Stimulated activated naive CD8-positive, alpha-beta T cell treated with anti-CD3 and anti-CD28 coated beads, Interleukin-15, Interleukin-2, amounts not matched to agents 100 ng/mL and 50 ng/mL, for 24 hours (primary cell): ENCODE results near the gene CES3.
"Not testable (repeated sequence)": the region's sequence is repeated elsewhere in the genome, so short reads cannot be mapped to it uniquely, and the experiment has no call there.

Experiments
- H3K27ac Mint-ChIP-seq: one replicate; pipeline ENCODE4 v1.8.0; 2021; ENCODE audit warnings: mild to moderate bottlenecking, mixed read lengths
- H3K27me3 Mint-ChIP-seq: one replicate; pipeline ENCODE4 v1.8.0; 2021; ENCODE audit warnings: mixed read lengths
- H3K36me3 Mint-ChIP-seq: one replicate; pipeline ENCODE4 v1.8.0; 2021; ENCODE audit warnings: low read depth, mixed read lengths
- H3K4me1 Mint-ChIP-seq: one replicate; pipeline ENCODE4 v1.8.0; 2021; ENCODE audit warnings: low read depth, mixed read lengths
- H3K4me3 Mint-ChIP-seq: one replicate; pipeline ENCODE4 v1.8.0; 2021; ENCODE audit warnings: mild to moderate bottlenecking, mixed read lengths
- H3K9me3 Mint-ChIP-seq: one replicate; pipeline ENCODE4 v1.8.0; 2021; ENCODE audit warnings: mixed read lengths

CES3 gene

DNA sequence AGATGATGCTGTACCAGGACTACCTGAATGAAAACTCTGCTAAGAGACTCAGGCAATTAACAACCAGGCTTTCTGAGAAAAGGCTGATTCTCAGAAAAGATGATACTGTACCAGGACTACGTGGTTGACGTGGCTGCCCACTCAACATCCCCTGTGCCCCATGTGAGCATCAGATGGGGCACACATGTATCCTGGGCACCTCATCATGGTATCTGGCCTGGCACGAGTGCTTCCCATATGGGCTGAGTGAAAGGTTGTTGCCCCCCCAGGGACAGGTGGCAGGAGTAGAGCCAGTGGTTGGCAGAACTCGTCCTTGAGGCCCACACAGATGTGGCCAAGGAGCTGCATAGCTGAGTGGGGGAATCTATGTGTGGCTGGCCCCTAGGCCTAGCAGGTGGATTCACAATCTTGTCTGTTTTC, 23.8 kb downstream of the CES3 start:
- H3K4me1 Mint-ChIP-seq, result peaks cover 42% of the 10 kb centered on the region
- H3K27me3 Mint-ChIP-seq, result no peaks in the 10 kb centered on the region
- no peaks in the 10 kb centered on the region for H3K36me3 Mint-ChIP-seq
- no peaks in the 10 kb centered on the region for H3K9me3 Mint-ChIP-seq
- peak overlapping the region; percentile 98 for H3K27ac Mint-ChIP-seq
- H3K4me3 Mint-ChIP-seq, result peak overlapping the region; percentile 58

DNA sequence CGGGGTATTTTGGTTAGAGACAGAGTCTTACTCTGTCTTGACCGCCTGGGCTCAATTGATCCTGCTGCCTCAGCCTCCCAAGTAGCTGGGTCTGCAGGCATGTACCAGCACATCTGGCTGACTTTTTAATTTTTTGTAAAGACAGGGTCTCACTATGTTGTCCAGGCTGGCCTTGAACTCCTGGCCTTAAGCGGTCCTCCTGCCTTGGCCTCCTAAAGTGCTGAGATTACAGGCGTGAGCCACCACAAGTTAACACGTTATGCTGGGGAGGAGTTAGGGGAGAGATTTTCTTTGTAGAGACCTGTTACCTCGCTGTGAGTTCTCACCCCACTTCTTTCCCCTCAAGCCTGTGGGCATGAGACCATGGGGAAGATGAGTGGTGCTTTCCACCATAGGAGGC, 25.5 kb downstream of the CES3 start:
- H3K4me1 Mint-ChIP-seq, result peaks cover 29% of the 10 kb centered on the region
- no peaks in the 10 kb centered on the region for H3K36me3 Mint-ChIP-seq
- no peak overlapping the region for H3K4me3 Mint-ChIP-seq
- H3K27me3 Mint-ChIP-seq, result no peaks in the 10 kb centered on the region
- H3K27ac Mint-ChIP-seq, result peak overlapping the region; percentile 58
- H3K9me3 Mint-ChIP-seq, result no peaks in the 10 kb centered on the region

DNA sequence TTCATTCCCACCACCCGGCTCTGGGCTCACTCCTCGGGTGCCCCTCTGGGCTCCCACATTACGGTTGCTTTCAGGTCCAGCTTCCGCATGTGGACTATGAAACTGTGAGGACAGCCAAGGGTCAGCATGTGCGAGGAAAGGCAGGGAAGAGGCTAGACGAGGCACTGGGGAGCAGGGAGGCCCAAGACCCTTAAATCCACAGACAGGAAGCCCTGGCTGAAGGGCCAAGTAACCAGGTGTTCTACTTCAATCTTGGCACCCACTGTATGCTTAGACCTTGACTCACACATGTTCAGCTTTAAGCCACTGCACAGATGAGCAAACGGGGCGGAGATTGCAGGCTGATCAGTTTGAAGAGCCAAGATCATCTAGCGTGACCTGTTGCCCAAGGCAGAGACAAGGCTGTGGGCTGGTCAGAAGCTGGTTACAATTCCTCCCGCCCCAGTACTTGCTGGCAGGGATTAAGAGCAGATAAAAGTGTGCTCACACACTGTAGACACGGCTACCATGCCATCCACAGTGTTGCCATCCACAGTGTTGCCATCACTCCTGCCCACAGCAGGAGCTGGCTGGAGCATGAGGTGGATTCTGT, 27.2 kb downstream of the CES3 start, which contains the start of gene CES4A:
TSS of gene CES4A (plus strand) at position 393 of the 592 bp plus-strand sequence. CDS start at position 577, 184 bp downstream.
- H3K27ac Mint-ChIP-seq, result peak within 1 kb of the TSS; percentile 51
- H3K4me3 Mint-ChIP-seq, result no peak within 1 kb of the TSS
- H3K9me3 Mint-ChIP-seq, result no peaks in the 10 kb centered on the region
- no peaks in the 10 kb centered on the region for H3K36me3 Mint-ChIP-seq
- H3K4me1 Mint-ChIP-seq, result peaks cover 24% of the 10 kb centered on the region
- no peaks in the 10 kb centered on the region for H3K27me3 Mint-ChIP-seq

DNA sequence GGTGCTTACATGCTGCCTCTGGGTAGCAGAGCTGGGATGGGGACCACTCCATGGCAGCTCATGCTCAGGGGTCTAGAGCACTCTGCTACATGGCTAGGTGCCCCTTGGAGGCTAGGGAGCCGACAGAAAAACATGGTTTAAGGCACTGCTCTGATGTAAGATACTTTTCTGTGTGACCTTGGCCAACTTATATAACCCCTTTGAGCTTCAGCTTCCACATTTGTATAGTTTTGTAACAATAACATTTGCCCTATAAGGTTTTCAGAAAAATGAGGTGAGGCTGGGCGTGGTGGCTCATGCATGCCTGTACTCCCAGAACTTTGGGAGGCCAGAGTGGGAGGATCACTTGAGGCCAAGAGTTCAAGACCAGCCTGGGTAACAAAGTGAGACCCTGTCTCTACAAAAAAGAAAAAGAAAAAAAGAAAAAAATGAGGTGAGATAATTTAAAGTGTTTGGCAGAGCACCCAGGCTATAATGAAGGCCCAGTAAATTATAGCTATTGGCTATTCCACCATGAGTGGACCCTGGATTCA, 30.5 kb downstream of the CES3 start:
- no peak overlapping the region for H3K4me3 Mint-ChIP-seq
- H3K36me3 Mint-ChIP-seq, result no peaks in the 10 kb centered on the region
- no peak overlapping the region for H3K27ac Mint-ChIP-seq
- no peaks in the 10 kb centered on the region for H3K4me1 Mint-ChIP-seq
- H3K9me3 Mint-ChIP-seq, result no peaks in the 10 kb centered on the region
- no peaks in the 10 kb centered on the region for H3K27me3 Mint-ChIP-seq

DNA sequence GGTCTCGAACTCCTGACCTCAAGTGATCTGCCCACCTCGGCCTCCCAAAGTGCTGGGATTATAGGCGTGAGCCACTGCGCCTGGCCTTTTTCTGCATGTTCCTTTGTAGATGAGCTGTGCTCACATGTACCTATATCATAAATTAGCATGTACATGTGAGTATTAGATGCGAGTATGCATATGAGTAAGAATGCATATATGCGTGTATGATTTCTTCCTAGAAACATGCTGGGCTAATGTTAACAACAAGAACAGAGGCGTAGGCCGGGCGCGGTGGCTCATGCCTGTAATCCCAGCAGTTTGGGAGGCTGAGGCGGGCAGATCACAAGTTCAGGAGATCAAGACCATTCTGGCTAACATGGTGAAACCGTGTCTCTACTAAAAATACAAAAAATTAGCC, 32.5 kb downstream of the CES3 start:
- H3K4me3 Mint-ChIP-seq, H3K4me1 Mint-ChIP-seq, H3K27me3 Mint-ChIP-seq, H3K27ac Mint-ChIP-seq, H3K9me3 Mint-ChIP-seq, H3K36me3 Mint-ChIP-seq: not testable (repeated sequence)

DNA sequence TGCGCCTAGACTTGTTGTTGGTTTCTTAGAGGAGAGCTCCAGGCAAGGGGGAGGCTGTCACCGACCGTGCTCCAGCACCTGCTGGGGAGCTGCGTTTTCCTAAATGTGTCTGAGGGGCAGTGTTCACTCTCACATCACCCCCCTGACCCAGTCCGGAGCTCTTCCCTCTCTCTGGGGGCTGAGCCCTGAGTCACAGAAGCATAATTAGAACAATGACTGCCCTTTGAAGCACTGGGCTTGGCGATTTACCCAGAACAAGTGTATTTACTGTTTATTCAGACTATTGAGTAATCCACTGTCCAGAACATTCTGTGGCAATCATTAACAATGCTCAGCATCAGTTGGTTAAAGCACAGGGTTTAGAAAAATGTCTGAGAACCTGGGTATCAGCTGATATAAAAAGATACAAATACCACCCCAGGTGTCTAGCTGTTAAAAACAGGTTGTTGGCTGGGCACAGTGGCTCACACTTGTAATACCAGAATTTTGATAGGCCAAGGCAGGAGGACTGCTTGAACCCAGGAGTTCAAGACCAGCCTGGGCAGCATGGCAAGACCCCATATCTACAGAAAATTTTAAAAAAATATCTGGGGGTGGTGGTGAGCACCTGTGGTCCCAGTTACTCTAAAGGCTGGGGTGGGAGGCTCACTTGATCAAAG, 35.4 kb downstream of the CES3 start:
- Mint-ChIP-seq H3K4me3 (no peak overlapping the region), H3K4me1 (peaks cover 9% of the 10 kb centered on the region), H3K27ac (no peak overlapping the region)

DNA sequence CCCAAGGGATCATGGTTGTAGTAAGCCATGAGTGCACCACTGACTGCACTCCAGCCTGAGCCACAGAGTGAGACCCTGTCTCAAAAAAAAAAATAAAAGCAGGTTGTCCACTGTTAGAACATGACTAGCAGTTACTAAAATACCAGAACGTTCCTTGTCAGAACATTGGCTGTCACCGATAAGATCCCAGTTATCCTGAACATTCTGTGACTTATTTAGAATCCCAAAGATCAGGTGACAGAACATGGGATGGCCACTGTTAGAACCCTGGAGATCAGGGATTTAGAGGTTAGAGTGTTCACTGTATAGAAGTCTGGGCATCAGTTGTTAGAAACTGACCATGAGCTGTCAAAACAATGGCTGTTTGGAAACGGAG, 35.9 kb downstream of the CES3 start:
- H3K27ac Mint-ChIP-seq, result no peak overlapping the region
- no peak overlapping the region for H3K4me3 Mint-ChIP-seq
- H3K36me3 Mint-ChIP-seq, result no peaks in the 10 kb centered on the region
- peaks cover 9% of the 10 kb centered on the region for H3K27me3 Mint-ChIP-seq
- H3K9me3 Mint-ChIP-seq, result no peaks in the 10 kb centered on the region
- peaks cover 13% of the 10 kb centered on the region for H3K4me1 Mint-ChIP-seq

More for the DNA sequence above, 35.4 kb downstream of the CES3 start:
- Mint-ChIP-seq H3K9me3 (no peaks in the 10 kb centered on the region), H3K27me3 (peaks cover 9% of the 10 kb centered on the region), H3K36me3 (no peaks in the 10 kb centered on the region)

DNA sequence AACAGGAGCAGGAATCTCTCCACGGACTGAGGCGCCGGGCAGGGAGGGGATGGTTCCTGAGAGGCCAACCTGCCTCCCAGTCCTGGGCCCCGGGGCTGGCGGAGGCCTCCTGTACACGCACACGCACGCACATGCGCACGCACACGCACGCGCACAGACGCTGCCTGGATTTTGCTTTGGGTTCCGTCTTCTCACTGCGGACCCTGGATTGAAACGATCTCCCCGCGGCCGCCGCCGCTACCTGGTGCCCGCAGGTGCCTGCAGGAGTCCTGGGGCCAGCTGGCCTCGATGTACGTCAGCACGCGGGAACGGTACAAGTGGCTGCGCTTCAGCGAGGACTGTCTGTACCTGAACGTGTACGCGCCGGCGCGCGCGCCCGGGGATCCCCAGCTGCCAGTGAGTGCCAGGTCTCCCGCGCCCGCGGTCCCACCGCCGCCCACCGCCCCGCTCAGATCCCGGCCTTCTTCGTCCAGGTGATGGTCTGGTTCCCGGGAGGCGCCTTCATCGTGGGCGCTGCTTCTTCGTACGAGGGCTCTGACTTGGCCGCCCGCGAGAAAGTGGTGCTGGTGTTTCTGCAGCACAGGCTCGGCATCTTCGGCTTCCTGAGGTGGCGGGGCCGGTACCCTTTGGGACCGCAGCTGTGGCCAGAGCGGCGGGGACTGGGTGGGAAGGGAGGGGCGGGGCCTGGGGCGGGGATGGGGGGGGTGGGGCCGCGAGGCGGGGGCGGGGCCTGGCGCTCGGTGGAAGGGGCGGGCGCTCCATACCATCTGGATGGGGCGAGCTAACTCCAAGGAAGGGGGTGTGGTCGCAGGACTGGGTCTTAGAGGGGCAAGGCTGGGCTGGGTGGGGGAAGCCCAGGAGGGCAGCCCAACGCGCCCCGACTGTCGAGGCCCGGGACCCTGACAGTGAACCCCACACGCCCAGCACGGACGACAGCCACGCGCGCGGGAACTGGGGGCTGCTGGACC, 39.6 kb downstream of the CES3 start:
- Mint-ChIP-seq H3K27ac (peak overlapping the region; percentile 22), H3K4me3 (peak overlapping the region; percentile 59), H3K36me3 (no peaks in the 10 kb centered on the region), H3K27me3 (peaks cover 9% of the 10 kb centered on the region), H3K9me3 (no peaks in the 10 kb centered on the region), H3K4me1 (peaks cover 13% of the 10 kb centered on the region)

DNA sequence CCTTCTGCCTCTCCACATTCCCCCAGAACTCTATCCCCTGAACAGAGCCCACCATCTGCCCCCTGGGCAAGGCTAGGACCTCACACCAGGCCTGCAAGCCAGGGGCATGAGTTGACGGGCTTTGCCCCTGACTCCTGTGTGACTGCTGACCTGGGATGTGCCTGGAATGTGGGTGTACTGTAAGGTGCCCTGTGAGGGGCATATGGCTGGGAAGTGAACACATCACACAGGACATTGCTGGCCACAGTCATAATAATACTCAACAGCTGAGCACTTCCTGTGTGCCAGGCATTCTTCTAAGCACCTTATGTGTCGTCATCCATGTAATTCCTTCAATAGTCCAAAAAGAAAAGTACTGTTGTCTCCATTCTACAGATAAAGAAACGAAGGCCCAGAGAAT, 40.7 kb downstream of the CES3 start:
- peaks cover 13% of the 10 kb centered on the region for H3K4me1 Mint-ChIP-seq
- no peaks in the 10 kb centered on the region for H3K9me3 Mint-ChIP-seq
- peaks cover 9% of the 10 kb centered on the region for H3K27me3 Mint-ChIP-seq
- H3K4me3 Mint-ChIP-seq, result peak overlapping the region; percentile 8
- no peaks in the 10 kb centered on the region for H3K36me3 Mint-ChIP-seq
- no peak overlapping the region for H3K27ac Mint-ChIP-seq

DNA sequence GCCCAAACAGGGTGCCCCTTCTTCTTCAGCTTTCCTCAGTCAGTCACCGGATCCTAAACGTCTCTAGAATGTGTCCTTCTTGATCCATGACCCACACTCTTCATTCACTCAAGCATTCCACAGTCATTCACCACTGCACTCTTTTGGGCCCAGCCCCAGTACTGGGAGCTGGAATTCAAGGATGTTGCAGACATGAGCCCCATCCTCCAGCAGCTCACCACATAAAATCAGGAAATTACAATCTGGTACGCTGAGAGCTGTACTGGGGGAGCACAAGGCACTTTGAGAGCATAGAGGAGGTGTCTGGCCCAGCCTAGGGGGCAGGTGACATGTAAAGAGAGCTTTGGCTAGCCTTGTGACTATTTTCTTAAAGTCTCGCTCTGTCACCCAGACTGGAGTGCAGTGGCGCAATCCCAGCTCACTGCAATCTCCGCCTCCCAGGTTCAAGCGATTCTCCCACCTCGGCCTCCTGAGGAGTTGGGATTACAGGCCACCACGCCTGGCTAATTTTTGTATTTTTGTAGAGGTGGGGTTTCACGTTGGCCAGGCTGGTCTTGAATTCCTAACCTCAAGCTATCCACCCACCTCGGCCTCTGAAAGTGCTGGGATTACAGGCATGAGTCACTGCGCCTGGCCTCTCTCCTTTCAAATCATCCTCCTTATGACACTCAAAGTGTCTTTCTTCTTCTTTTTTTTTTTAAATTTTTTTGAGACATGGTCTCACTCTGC, 46.0 kb downstream of the CES3 start:
- Mint-ChIP-seq H3K36me3 (no peaks in the 10 kb centered on the region), H3K9me3 (no peaks in the 10 kb centered on the region), H3K4me1 (no peaks in the 10 kb centered on the region), H3K4me3 (no peak overlapping the region), H3K27ac (peak overlapping the region; percentile 34), H3K27me3 (no peaks in the 10 kb centered on the region)

DNA sequence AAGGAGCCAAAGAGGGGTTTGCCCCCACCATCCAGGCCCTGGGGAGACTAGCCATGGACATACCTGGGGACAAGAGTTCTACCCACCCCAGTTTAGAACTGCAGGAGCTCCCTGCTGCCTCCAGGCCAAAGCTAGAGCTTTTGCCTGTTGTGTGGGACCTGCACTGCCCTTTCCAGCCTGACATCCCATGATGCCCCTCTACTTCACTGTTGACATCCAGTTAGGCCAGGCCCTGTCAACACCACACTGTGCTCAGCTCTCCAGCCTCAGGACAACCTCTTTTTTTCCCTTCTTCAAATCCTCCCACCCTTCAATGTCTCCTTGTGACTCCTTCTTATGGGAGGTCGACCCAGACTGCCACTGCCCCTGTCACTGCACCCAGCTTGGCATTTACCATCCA, 48.1 kb downstream of the CES3 start:
- no peaks in the 10 kb centered on the region for H3K36me3 Mint-ChIP-seq
- H3K4me1 Mint-ChIP-seq, result peaks cover 4% of the 10 kb centered on the region
- no peaks in the 10 kb centered on the region for H3K27me3 Mint-ChIP-seq
- H3K4me3 Mint-ChIP-seq, result no peak overlapping the region
- H3K27ac Mint-ChIP-seq, result no peak overlapping the region
- no peaks in the 10 kb centered on the region for H3K9me3 Mint-ChIP-seq

DNA sequence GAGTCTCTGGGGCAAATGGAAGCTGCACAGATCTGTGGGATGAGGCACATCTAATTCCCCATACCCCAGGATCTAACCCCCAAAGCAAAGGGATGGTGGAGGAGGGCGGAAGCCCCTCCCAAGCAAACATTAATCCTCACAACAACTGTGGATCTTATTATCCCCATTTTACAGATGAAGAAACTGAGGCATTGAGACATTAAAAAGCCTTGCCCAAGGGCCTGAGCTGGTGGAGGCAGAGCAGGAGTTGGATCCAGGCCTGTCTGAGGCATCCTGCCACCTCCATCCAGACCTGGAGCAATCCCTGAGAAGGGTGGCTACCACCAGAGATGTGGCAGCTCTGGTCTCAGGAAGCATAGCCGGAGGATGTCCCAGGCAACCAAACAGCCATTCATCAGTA, 50.2 kb downstream of the CES3 start:
- Mint-ChIP-seq H3K27me3 (peaks cover 6% of the 10 kb centered on the region), H3K4me3 (no peak overlapping the region), H3K27ac (no peak overlapping the region), H3K36me3 (no peaks in the 10 kb centered on the region), H3K9me3 (no peaks in the 10 kb centered on the region), H3K4me1 (peaks cover 14% of the 10 kb centered on the region)

DNA sequence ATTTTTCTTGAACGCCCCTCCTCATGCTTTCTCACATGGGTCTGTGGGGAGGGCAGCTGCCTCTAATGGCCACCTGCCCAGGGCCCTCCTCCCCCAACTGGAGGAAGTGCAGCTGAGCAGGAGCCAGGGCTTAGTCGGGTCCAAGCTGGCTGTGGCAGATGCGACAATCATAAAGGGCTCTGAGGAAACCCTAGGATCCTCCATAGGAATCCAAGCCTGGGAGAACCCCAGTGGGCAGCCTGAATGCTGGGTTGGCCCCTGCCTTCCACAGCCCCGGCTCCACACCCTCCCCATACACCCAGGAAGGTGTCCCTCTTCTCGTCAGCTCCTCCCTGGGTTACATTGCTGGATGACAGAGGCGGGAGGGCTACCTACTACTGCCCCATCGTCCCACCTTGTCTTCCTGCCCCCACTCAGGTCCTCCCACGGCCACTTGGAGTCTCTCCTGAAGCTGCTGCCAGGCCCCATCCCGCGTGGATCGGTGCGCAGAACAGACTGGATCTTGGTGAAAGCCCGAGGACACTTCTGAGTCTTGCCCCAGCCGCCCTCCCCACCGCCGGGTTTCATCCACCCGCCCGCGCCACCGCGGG, 52.3 kb downstream of the CES3 start:
- Mint-ChIP-seq H3K27me3 (peaks cover 6% of the 10 kb centered on the region), H3K4me1 (peaks cover 14% of the 10 kb centered on the region), H3K9me3 (no peaks in the 10 kb centered on the region), H3K4me3 (peak overlapping the region; percentile 76), H3K27ac (no peak overlapping the region), H3K36me3 (no peaks in the 10 kb centered on the region)
